HG03139 (cell line): ENCODE measurements around the gene SLC22A7.

Source experiments
- ATAC-seq: cut with Tn5 transposase; IDR thresholded peaks from one replicate; pipeline ENCODE4 v1.9.1; 2021; ENCODE audit not compliant: unreplicated experiment

The SLC22A7 gene

DNA sequence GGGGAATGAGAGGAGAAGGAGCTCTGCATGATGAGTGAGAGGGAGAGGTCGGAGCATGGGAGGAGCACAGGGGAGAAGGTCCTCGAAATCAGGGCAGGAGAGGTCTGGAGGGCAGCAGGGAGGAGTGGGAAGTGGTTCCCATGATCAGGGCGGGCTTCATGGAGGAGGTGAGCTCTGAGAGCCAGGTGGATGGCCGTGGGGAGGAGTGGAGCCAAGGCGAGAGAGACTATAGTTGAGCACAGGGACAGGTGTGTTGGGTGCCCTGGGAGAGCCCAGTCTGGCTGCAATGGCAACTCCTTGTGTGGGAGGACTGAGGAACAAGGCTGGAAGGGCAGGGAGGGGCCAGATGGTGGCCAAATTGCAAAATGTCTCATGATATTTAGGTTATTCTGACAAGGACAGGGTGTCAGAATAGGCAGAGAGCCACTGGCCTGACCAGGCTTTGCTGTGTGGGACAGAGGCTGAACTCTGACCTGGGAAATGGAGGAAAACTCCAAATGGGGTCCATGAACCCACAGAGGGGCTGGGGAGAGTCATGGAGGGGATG lies 33.4 kb upstream of the SLC22A7 start:
- ATAC-seq = no peak

- ATAC-seq = no peak
These were observed 32.5 kb upstream of the SLC22A7 start for GRCh38 chr6:43265564-43265963.

DNA sequence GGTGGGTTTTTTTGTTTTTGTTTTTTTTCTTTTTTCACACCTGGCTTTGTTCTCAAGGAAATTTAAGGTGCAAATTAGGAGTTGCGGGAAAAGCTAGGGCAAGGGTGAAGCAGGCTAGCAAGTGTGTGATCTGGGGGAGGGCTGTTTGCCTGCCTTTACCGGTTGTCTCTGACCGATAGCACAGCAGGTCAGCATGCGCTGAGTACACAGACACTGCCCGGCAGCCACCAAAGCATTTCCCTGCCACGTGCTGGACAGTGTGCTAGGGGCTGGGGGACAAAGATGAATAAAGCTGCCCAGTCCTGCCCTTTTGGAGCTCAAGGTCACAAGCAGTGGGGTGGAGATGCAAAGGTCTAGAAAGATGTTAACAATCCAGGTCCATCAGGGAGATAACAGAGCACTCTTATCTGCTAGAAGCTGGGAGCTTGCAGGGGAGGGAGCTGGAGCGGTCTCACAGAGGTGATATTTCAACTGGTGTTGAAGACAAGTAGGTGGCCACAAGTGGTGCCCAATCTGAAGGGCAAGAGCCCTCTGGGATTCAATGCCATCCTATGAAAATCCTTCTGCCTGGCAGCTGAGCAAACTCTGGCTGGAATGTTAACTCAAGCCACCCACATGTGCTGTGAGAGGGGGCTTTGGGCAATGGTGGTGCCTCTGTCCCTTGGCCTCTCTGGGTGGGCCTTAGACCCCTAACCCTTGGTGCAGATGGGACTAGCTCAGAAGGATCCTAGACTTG lies 30.3 kb upstream of the SLC22A7 start:
- no peak for ATAC-seq

DNA sequence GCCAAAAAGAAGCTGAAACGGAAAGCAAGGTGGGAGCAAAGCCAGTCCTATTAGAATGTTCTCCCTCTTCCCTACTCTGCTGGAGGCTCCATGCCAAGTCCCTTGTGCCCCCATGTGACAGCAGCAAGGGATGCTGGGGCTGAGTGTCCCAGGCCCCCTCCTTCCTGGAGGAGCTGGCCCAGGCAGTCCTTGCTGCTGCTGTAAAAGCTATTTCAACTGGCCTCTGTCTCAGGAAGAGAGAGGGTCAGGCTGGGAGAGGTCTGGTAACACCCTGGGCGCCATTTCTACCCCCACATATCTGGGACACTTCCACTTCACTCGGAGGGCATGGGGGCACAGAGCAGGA lies 29.7 kb upstream of the SLC22A7 start:
- no peak for ATAC-seq

GRCh38 chr6:43268782-43269272 lies 29.2 kb upstream of the SLC22A7 start:
- no peak for ATAC-seq

DNA sequence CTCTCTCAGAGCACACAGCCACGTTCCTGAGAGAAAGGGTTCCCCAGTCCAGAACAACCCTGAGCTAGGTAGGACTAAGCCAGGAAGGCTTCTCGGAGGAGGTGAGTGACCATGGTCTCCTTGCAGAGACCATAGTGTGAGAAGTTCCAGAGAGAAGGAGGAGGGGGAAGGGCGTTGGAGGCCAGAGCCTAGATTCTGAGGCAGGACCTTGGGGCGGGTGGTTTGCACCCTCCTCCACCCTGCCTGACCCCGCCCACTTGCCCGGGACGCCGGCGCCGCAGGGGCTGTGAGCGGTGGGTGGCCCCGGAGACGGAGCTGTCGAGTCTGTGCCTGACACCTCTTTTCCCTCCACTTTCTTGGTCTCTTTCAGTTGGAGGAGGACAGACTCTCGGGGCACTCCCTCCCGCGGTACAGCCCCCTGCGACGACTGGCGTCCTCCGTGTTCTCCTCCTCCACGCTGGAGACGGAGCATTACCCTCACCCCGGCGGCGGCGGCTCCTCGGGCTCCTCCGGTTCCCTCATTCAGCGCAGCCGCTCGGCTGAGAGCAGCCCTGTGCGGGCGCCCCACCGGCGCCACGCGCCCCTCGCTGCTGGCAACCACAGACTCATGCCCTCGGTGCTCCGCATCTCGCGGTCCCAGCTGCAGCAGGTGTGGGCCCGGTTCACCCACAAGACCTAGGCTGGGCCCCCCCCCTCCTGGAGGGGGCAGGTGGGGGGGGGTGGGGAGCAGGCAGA lies 28.6 kb upstream of the SLC22A7 start:
- no peak for ATAC-seq

- no peak for ATAC-seq
These were observed 26.8 kb upstream of the SLC22A7 start for GRCh38 chr6:43271103-43271815.

DNA sequence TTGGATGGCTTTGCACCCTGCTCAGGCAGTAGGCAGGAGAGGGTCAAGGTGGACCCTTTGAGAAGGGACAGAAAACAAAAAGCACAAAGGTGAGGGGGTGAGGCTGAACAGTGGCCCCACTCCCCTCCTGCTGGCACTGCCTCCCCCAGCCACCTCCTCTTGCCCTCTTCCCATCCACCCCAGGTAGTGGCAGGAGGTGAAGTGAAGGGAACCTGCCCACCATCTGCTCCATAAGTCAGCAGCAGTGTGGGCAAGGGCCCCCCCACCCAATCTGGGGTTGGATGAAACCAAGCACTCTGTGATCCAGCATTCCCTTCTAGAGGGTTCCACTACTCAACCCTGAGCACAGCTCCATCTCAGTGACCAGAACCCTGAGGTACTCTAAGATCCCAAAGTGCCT lies 26.1 kb upstream of the SLC22A7 start:
- no peak for ATAC-seq

DNA sequence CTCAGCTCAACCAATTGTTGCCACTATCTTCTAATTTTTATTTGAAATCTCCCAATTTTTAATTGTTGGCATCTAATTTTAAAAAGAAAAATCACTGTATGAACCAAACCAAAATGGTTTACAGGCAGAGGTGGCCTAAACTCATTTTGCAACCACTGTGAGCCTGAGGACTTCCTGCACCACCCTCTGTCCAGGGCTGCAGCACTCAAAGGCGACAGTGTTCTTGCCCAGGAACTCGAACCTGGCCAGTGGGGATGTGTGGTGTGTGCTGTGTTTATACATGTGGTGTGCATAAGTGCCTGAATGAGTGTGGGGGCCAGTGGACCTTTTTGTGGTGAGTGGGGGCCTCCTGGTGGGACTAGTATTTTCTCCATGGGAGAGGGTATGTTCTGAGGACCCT lies 24.4 kb upstream of the SLC22A7 start:
- ATAC-seq = no peak

GRCh38 chr6:43274127-43274915 lies 23.7 kb upstream of the SLC22A7 start:
- ATAC-seq = no peak

DNA sequence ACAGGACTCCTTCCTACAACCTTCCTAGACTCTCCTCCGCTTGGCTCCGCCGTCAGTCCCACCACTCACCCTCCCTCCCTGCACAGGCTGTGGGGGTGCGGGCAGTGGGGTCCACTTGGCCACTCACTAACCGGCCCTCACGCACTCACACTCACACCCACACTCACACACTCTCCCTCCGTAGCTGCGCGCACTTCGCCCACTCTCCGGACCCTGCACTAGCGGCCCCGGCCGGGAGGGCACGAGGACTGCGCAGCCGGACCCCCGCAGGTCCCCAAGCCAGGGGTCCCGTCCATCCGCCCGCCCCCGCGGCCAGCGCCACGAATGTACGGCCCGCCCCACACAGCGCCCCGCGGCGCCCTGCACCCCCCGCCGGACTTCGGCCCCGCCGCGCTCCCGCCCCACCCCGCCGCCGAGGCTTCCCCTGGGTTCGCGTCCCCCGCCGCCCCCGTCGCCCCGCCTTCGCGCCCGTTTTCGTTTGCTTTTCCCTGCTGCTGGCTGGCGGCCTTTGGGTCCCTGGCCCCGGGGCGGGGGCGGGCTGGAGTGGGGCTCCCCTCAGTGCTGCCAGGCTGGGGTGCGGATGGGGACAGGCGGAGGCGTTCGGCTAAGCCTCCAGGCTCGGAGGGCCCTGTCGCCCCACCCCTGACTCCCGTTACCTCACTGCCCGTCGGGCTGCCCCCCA lies 23.0 kb upstream of the SLC22A7 start:
- ATAC-seq = no peak

- ATAC-seq = no peak
These were observed 22.1 kb upstream of the SLC22A7 start for GRCh38 chr6:43275801-43276576.

DNA sequence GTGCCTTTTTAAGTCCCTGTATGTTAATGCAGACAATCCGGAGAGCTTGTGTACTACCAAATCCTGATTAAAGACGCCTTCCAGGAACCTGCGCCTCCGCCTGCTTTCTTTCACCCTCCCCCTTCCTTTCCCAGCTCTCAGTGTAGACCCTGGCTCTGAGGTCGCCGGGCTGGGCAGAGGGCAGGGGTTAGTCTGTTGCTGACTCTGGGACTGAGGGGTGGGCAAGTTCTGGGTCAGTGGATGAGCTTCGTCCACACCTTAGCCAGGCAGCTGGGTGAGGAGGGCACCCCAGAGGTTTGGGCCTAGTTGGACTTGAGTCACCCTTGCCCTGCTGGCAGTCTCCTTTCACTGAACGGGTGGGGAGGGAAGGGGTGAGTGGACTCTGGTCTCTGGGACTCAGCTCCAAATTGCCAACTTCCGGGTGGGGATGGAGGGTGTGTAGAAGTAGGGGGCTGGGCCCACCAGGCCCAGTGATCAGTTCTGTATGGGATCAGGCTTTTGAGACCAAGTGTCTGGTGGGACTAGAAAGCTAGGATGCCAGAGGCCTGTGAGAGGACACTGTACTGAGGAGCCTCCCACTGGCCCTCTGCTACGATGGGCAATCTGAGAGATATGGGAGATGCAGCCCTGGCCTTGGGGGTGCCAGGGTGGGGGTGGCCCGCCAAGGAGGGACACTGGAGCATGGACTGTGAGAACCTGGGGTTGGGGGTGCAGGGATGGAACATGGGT lies 21.3 kb upstream of the SLC22A7 start:
- no peak for ATAC-seq

GRCh38 chr6:43277306-43277642 lies 20.8 kb upstream of the SLC22A7 start:
- ATAC-seq = no peak

DNA sequence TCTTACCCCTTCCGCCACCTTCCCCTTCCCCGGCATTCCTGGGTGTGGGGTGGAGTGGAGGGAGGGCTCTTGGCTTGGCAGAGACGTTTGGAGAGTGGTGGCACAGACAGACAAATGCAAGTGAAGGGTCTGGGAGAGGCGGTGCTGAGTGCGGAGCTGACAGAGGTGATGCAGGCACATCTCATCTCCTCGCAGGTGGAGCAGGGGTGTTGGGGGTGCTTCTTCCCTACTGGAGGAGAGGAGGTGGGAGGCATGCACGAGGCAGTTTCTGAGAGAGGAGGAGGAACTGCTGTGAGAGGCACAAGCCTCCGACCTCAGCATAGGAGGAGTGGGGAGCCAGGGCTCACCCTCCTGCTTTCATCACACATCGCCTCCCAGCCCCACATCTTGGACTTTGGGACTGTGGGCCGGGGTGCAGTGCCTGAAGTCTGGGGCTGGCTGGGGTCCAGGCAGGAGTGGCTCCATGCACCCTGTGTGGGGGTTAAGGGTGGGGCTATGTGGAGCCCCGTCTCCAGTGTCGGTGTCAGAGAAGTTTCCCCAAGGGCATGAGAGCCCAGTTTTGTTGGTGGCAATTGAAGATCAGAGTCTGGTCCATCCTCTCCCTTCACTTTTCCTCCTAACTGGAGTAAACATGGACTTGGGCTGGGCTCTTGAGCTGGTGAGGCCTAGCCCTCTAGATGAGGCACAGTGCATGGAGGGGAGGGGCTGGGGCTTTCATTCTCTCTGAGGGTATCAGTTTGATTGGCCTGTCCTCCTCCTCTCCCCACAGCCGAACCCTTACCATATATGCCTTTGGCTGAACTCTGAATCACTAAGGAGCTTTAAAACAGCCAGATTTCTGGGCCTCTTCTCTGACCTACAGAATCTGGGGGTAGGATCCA lies 20.2 kb upstream of the SLC22A7 start:
- no peak for ATAC-seq

GRCh38 chr6:43278524-43279078 lies 19.5 kb upstream of the SLC22A7 start:
- ATAC-seq = no peak

DNA sequence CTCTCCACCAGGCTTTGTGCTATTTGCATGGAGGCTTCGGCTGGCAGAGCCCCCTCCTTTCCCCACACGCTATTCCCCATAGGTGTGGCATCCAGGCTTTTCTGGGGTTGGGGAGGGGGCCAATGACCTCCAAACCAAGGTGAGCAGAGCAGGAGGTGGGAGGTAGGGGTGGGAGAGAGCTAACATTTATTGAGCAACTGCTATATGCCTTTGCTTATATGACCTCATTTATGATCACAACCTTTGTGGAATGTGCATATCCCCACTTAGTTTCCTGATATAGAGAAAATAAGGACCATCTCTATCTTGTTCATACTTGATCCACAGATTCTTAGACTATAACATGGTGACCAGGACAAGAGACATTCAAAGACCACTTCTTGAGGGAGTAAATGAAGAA lies 17.8 kb upstream of the SLC22A7 start:
- no peak for ATAC-seq

- no peak for ATAC-seq
These were observed 16.0 kb upstream of the SLC22A7 start for GRCh38 chr6:43282060-43282459.
